Liver (tissue), 9 donors: ENCODE results near the gene CHTF18. TPM values are rescaled to one million over a fixed set of nuclear protein-coding genes. Genes with fewer than 3 reads are reported as not detected.

Source experiments
- DNase-seq: peaks from one replicate; pipeline ENCODE4 v3.0.0-alpha.2; 2017; ENCODE audit warnings: low spot score
- H3K27ac ChIP-seq, 2 donors: one replicate each; pipeline ENCODE4 v1.7.0; 2013; ENCODE audit warnings: inconsistent platforms in 2 of 2, low read length in 2 of 2, control low read depth in 1 of 2, low read depth in 1 of 2, mild to moderate bottlenecking in 1 of 2
- H3K27me3 ChIP-seq, 4 donors: one replicate each; pipeline versions ENCODE4 v1.6.1 to v1.7.0; 2013; ENCODE audit warnings: low read length in 3 of 4, inconsistent platforms in 1 of 4, mild to moderate bottlenecking in 1 of 4, moderate library complexity in 1 of 4; ENCODE audit not compliant: control insufficient read depth in 4 of 4, insufficient read depth in 4 of 4
- H3K36me3 ChIP-seq, 4 donors: one replicate each; pipeline versions ENCODE4 v1.6.1 to v1.7.0; 2013; ENCODE audit warnings: low read length in 3 of 4, mild to moderate bottlenecking in 3 of 4, low read depth in 1 of 4, moderate library complexity in 1 of 4; ENCODE audit not compliant: control insufficient read depth in 4 of 4, insufficient read depth in 3 of 4
- H3K4me1 ChIP-seq, 4 donors: one replicate each; pipeline versions ENCODE4 v1.6.1 to v1.7.0; 2013; ENCODE audit warnings: low read length in 3 of 4, mild to moderate bottlenecking in 3 of 4, moderate library complexity in 1 of 4; ENCODE audit not compliant: control insufficient read depth in 4 of 4, insufficient read depth in 4 of 4
- H3K4me3 ChIP-seq, 3 donors: one replicate each; pipeline versions ENCODE4 v1.6.1 to v1.7.0; 2013; ENCODE audit warnings: low read length in 3 of 3, control low read depth in 1 of 3, low read depth in 1 of 3, mild to moderate bottlenecking in 1 of 3
- H3K9ac ChIP-seq, 2 donors: one replicate each; pipeline ENCODE4 v1.7.0; 2013; ENCODE audit warnings: low read length in 2 of 2, mild to moderate bottlenecking in 2 of 2, moderate library complexity in 2 of 2, control low read depth in 1 of 2, low read depth in 1 of 2
- H3K9me3 ChIP-seq, 4 donors: one replicate each; pipeline versions ENCODE4 v1.6.1 to v1.7.0; 2013; ENCODE audit warnings: low read length in 3 of 4; ENCODE audit not compliant: control insufficient read depth in 4 of 4
- ATF3 ChIP-seq: IDR thresholded peaks from 2 replicates; pipeline ENCODE4 v1.6.1; 2016; ENCODE audit warnings: antibody characterized with exemption
- CTCF ChIP-seq: fragments of 150-350 bp; IDR thresholded peaks from 2 replicates; pipeline ENCODE4 v1.5.1; 2017; ENCODE audit warnings: improper control_type of control experiment, low read depth, low read length; ENCODE audit not compliant: missing input control
- EGR1 ChIP-seq, 2 donors: IDR thresholded peaks; 2 replicates each; pipeline ENCODE4 v1.6.1; 2016 to 2018; ENCODE audit warnings: antibody characterized with exemption in 2 of 2, low read depth in 2 of 2
- FOXA1 ChIP-seq: IDR thresholded peaks from 2 replicates; pipeline ENCODE4 v1.6.1; 2016; ENCODE audit warnings: antibody characterized with exemption
- FOXA2 ChIP-seq: IDR thresholded peaks from 2 replicates; pipeline ENCODE4 v1.6.1; 2016; ENCODE audit warnings: antibody characterized with exemption
- GABPA ChIP-seq, 2 donors: IDR thresholded peaks in 1 of 2; conservative IDR thresholded peaks in 1 of 2; 2 replicates each; pipeline ENCODE4 v1.6.1; 2016; ENCODE audit warnings: antibody characterized with exemption in 2 of 2, mild to moderate bottlenecking in 1 of 2, moderate library complexity in 1 of 2
- HNF4A ChIP-seq, 2 donors: conservative IDR thresholded peaks; 2 replicates each; pipeline ENCODE4 v1.6.1; 2016; ENCODE audit warnings: antibody characterized with exemption in 2 of 2, mild to moderate bottlenecking in 2 of 2
- HNF4G ChIP-seq: IDR thresholded peaks from 2 replicates; pipeline ENCODE4 v1.6.1; 2016; ENCODE audit warnings: antibody characterized with exemption
- JUND ChIP-seq, 2 donors: IDR thresholded peaks; 2 replicates each; pipeline ENCODE4 v1.6.1; 2016; ENCODE audit warnings: antibody characterized with exemption in 2 of 2
- MAX ChIP-seq: IDR thresholded peaks from 2 replicates; pipeline ENCODE4 v1.6.1; 2016; ENCODE audit warnings: antibody characterized with exemption
- NR2F2 ChIP-seq: IDR thresholded peaks from 2 replicates; pipeline ENCODE4 v1.6.1; 2016; ENCODE audit warnings: antibody characterized with exemption
- RAD21 ChIP-seq, 2 donors: IDR thresholded peaks; 2 replicates each; pipeline ENCODE4 v1.6.1; 2016; ENCODE audit warnings: antibody characterized with exemption in 2 of 2, mild to moderate bottlenecking in 2 of 2
- REST ChIP-seq: IDR thresholded peaks from 2 replicates; pipeline ENCODE4 v1.6.1; 2016; ENCODE audit warnings: antibody characterized with exemption, mild to moderate bottlenecking
- RXRA ChIP-seq, 2 donors: IDR thresholded peaks; 2 replicates each; pipeline ENCODE4 v1.6.1; 2017 to 2018; ENCODE audit warnings: antibody characterized with exemption in 2 of 2, mild to moderate bottlenecking in 1 of 2
- SP1 ChIP-seq: IDR thresholded peaks from 2 replicates; pipeline ENCODE4 v1.6.1; 2018; ENCODE audit warnings: antibody characterized with exemption, mild to moderate bottlenecking
- TAF1 ChIP-seq: conservative IDR thresholded peaks from 2 replicates; pipeline ENCODE4 v1.6.1; 2016; ENCODE audit warnings: antibody characterized with exemption, mild to moderate bottlenecking
- YY1 ChIP-seq: IDR thresholded peaks from 2 replicates; pipeline ENCODE4 v1.6.1; 2016; ENCODE audit warnings: antibody characterized with exemption, mild to moderate bottlenecking
- ZBTB33 ChIP-seq: IDR thresholded peaks from 2 replicates; pipeline ENCODE4 v1.6.1; 2016; ENCODE audit warnings: antibody characterized with exemption
- WGBS: extraction: QIAGEN DNeasy Blood & Tissue Kit; methylation state at CpG from one replicate; pipeline ENCODE4 v1.1.7; 2013; 5-methylcytosine and 5-hydroxymethylcytosine counted together
- polyA plus RNA-seq, 2 donors: library from polyadenylated mRNA; stranded (reverse) in 1 of 2; unstranded in 1 of 2; fragments of 200-250 nt in 1 of 2; fragments of >200 nt in 1 of 2; fragmentation: Nextera tagmentation in 1 of 2; extraction: Ambion mirVana in 1 of 2; gene quantifications; one replicate each; pipeline versions ENCODE4 v1.2.1 to v1.2.3, GENCODE V29; 2013 to 2015
- total RNA-seq, 2 donors: library from RNA; depleted of rRNA; stranded (reverse); fragments of >200 nt; gene quantifications; one replicate each; pipeline ENCODE4 v1.2.3, GENCODE V29; 2014
- donor health status: healthy.
- donor health status: healthy.
- donor health status: healthy.
- donor health status: healthy.
- donor health status: healthy.

Gene CHTF18
- total and polyA plus RNA-seq, 4 donors: 1.7 to 15.6 (median 3.9) TPM

- no peaks in the 10 kb centered on the region for H3K36me3 ChIP-seq
- H3K9ac ChIP-seq: no peak overlapping the region
- no peaks in the 10 kb centered on the region for H3K27me3 ChIP-seq
- no peak for DNase-seq
- H3K4me3 ChIP-seq: no peak overlapping the region
- TF ChIP-seq HNF4G: no peak
- TF ChIP-seq REST: no peak
- no peak for TF ChIP-seq YY1
- no peak for TF ChIP-seq ATF3
- peaks cover 0 to 1% (median 0%) of the 10 kb centered on the region in 4 donors for H3K4me1 ChIP-seq
- 78% methylated on average over 34 of the region's 34 CpGs for WGBS
- H3K9me3 ChIP-seq: peaks cover 0 to 5% (median 0%) of the 10 kb centered on the region in 4 donors
- H3K27ac ChIP-seq: no peak overlapping the region
Measured at GRCh38 chr16:759110-759910, 29.1 kb upstream of the CHTF18 start.

GRCh38 chr16:760065-760464, 28.4 kb upstream of the CHTF18 start:
- no peak for DNase-seq
- Histone ChIP-seq H3K4me1 (peaks cover 0 to 1% (median 0%) of the 10 kb centered on the region in 4 donors), H3K36me3 (no peaks in the 10 kb centered on the region), H3K27me3 (no peaks in the 10 kb centered on the region), H3K9ac (no peak overlapping the region), H3K4me3 (no peak overlapping the region), H3K27ac (no peak overlapping the region), H3K9me3 (peaks cover 0 to 5% (median 0%) of the 10 kb centered on the region in 4 donors)
- WGBS: 76% methylated on average over 15 of the region's 15 CpGs
- TF ChIP-seq FOXA2: no peak
- TF ChIP-seq ZBTB33: no peak
- TF ChIP-seq HNF4A (conservative IDR thresholded peaks at IDR 0.05): no peak
- TF ChIP-seq YY1: no peak
- TF ChIP-seq ATF3: no peak
- no peak for TF ChIP-seq JUND (IDR thresholded peaks at IDR 0.05)
- no peak for TF ChIP-seq REST
- TF ChIP-seq HNF4G: no peak
- TF ChIP-seq EGR1 (IDR thresholded peaks at IDR 0.05; ENCODE audit: low read depth in 2 of 2): no peak
- TF ChIP-seq FOXA1: no peak
- no peak for TF ChIP-seq CTCF
- TF ChIP-seq NR2F2: no peak
- no peak for TF ChIP-seq RAD21 (IDR thresholded peaks at IDR 0.05)
- no peak for TF ChIP-seq RXRA (IDR thresholded peaks at IDR 0.05)
- TF ChIP-seq SP1: no peak
- TF ChIP-seq MAX: no peak
- TF ChIP-seq TAF1: no peak
- no peak for TF ChIP-seq GABPA (IDR thresholded peaks at IDR 0.05 in 1 of 2, conservative IDR thresholded peaks at IDR 0.05 in 1 of 2)
